HCT116 (cell line): ENCODE measurements around the gene RPE65. TPM values are rescaled to one million over a fixed set of nuclear protein-coding genes. Genes with fewer than 3 reads are reported as not detected.

Experiments
- ATAC-seq: fragments of 200-7000 bp; cut with Tn5 transposase; 2 replicates; pipeline ENCODE4 v1.9.1; 2020; ENCODE audit warnings: mild to moderate bottlenecking, moderate library complexity
- BruUV-seq: library from RNA; stranded (reverse); fragments of 400-500 nt; replicated peaks from 2 replicates; lab custom pipeline; 2021; lab: Mats Ljungman, UMichigan
- CTCF ChIA-PET: fragments of 300-600 bp; sonication (Branson Sonifier 250); formaldehyde crosslinking; loops from one replicate; lab custom pipeline; 2021; ENCODE audit warnings: antibody characterized with exemption; lab: Charles Lee
- POLR2A ChIA-PET: fragments of 300-600, 350-600 bp; sonication (Branson Sonifier 250); formaldehyde crosslinking; loops from one replicate; lab custom pipeline; 2021; ENCODE audit warnings: antibody characterized with exemption; lab: Charles Lee
- RAD21 ChIA-PET, 2 experiments: fragments of 300-600 bp; sonication (Branson Sonifier 250); formaldehyde crosslinking; loops; one replicate each; lab custom pipeline; 2023; ENCODE audit warnings: low total read pairs in 2 of 2; ENCODE audit not compliant: uncharacterized antibody in 2 of 2, unreplicated experiment in 2 of 2, low non-redundant PET in 1 of 2; lab: Charles Lee
- DNase-seq: peaks from one replicate; pipeline ENCODE4 v3.0.0-alpha.2; 2010; ENCODE audit warnings: low read depth, low spot score
- H2AFZ ChIP-seq: fragments of 200-600 bp; shearing (Covaris generic), sonication (generic); 2 replicates; pipeline ENCODE4 v1.6.1; 2017; ENCODE audit warnings: low read depth, mixed run types, mixed read lengths, antibody characterized with exemption, low read length; ENCODE audit not compliant: poor library complexity, severe bottlenecking
- H3K27ac ChIP-seq: 2 replicates; pipeline ENCODE4 v1.5.1; 2012; ENCODE audit warnings: low read depth, low read length
- H3K27me3 ChIP-seq: fragments of 200-600 bp; sonication (generic); 2 replicates; pipeline ENCODE4 v1.6.1; 2016; ENCODE audit warnings: mixed run types, low read length, mixed read lengths; ENCODE audit not compliant: insufficient read depth
- H3K36me3 ChIP-seq, 2 experiments: fragments of 200-500 bp in 1 of 2; fragments of 200-600 bp in 1 of 2; sonication (Bioruptor generic) in 1 of 2; sonication (generic) in 1 of 2; 2 replicates each; pipeline versions ENCODE4 v1.5.1 to v1.6.1; 2014 to 2016; ENCODE audit warnings: low read length in 2 of 2, inconsistent platforms in 1 of 2, mixed read lengths in 1 of 2, mixed run types in 1 of 2; ENCODE audit not compliant: insufficient read depth in 2 of 2, control insufficient read depth in 1 of 2
- H3K4me1 ChIP-seq, 2 experiments: fragments of 200-600 bp in 1 of 2; sonication (generic) in 1 of 2; 2 replicates each; pipeline versions ENCODE4 v1.5.1 to v1.6.1; 2012 to 2017; ENCODE audit warnings: low read length in 2 of 2, inconsistent platforms in 1 of 2, mild to moderate bottlenecking in 1 of 2, mixed read lengths in 1 of 2, mixed run types in 1 of 2, moderate library complexity in 1 of 2; ENCODE audit not compliant: insufficient read depth in 2 of 2, control insufficient read depth in 1 of 2
- H3K4me2 ChIP-seq: fragments of 200-600 bp; sonication (generic); 2 replicates; pipeline ENCODE4 v1.6.1; 2017; ENCODE audit warnings: mixed run types, low read length, mixed read lengths
- H3K4me3 ChIP-seq, 2 experiments: fragments of 200-600 bp in 1 of 2; sonication (generic) in 1 of 2; replicated peaks in 1 of 2; 2 replicates each; pipeline ENCODE4 v1.5.1; 2011 to 2016; ENCODE audit warnings: low read length in 2 of 2, control low read depth in 1 of 2, low read depth in 1 of 2, mild to moderate bottlenecking in 1 of 2, mixed read lengths in 1 of 2, mixed run types in 1 of 2
- H3K79me2 ChIP-seq: fragments of 200-600 bp; sonication (generic); 2 replicates; pipeline ENCODE4 v1.6.1; 2017; ENCODE audit warnings: mild to moderate bottlenecking, mixed run types, low read length, moderate library complexity, mixed read lengths; ENCODE audit not compliant: insufficient read depth
- H3K9ac ChIP-seq: fragments of 200-600 bp; sonication (generic); 2 replicates; pipeline ENCODE4 v1.6.1; 2016; ENCODE audit warnings: low read length, mixed read lengths
- H3K9me2 ChIP-seq: fragments of 200-600 bp; sonication (generic), shearing (Covaris generic); 2 replicates; pipeline ENCODE4 v1.6.1; 2017; ENCODE audit warnings: mixed run types, mild to moderate bottlenecking, moderate library complexity; ENCODE audit not compliant: insufficient read depth
- H3K9me3 ChIP-seq, 2 experiments: fragments of 200-500 bp in 1 of 2; fragments of 200-600 bp in 1 of 2; sonication (Bioruptor generic) in 1 of 2; sonication (generic) in 1 of 2; 2 replicates each; pipeline ENCODE4 v1.6.1; 2014 to 2017; ENCODE audit warnings: low read length in 2 of 2, mixed read lengths in 2 of 2, inconsistent platforms in 1 of 2, low read depth in 1 of 2, mild to moderate bottlenecking in 1 of 2, mixed run types in 1 of 2, moderate library complexity in 1 of 2; ENCODE audit not compliant: control insufficient read depth in 1 of 2, insufficient read depth in 1 of 2
- H4K20me1 ChIP-seq: fragments of 200-600 bp; sonication (generic), shearing (Covaris generic); 2 replicates; pipeline ENCODE4 v1.6.1; 2017; ENCODE audit warnings: mixed run types, mild to moderate bottlenecking, moderate library complexity; ENCODE audit not compliant: insufficient read depth
- CBX3 ChIP-seq: IDR thresholded peaks from 2 replicates; pipeline ENCODE4 v1.6.1; 2012; ENCODE audit warnings: low read depth
- CEBPB ChIP-seq: IDR thresholded peaks from 2 replicates; pipeline ENCODE4 v1.6.1; 2012; ENCODE audit warnings: low read depth
- EGR1 ChIP-seq: IDR thresholded peaks from 2 replicates; pipeline ENCODE4 v1.6.1; 2012; ENCODE audit warnings: low read depth
- ELF1 ChIP-seq: IDR thresholded peaks from 2 replicates; pipeline ENCODE4 v1.6.1; 2012; ENCODE audit warnings: low read depth, borderline replicate concordance
- EZH2 ChIP-seq: fragments of 200-600 bp; sonication (generic); IDR thresholded peaks from 2 replicates; pipeline ENCODE4 v1.6.1; 2017; ENCODE audit warnings: antibody characterized with exemption, mixed run types
- EZH2phosphoT487 ChIP-seq: fragments of 200-600 bp; IDR thresholded peaks from 2 replicates; pipeline ENCODE4 v1.6.1; 2018; ENCODE audit warnings: antibody characterized with exemption, borderline replicate concordance
- FOSL1 ChIP-seq: IDR thresholded peaks from 2 replicates; pipeline ENCODE4 v1.6.1; 2012; ENCODE audit warnings: low read depth
- POLR2A ChIP-seq: IDR thresholded peaks from 2 replicates; pipeline ENCODE4 v1.7.0; 2011; ENCODE audit warnings: borderline replicate concordance; ENCODE audit not compliant: insufficient read depth, insufficient read length; ENCODE audit errors: extremely low read depth
- POLR2AphosphoS5 ChIP-seq: IDR thresholded peaks from 2 replicates; pipeline ENCODE4 v1.6.1; 2011; ENCODE audit warnings: mild to moderate bottlenecking, low read depth, low read length, moderate library complexity
- RAD21 ChIP-seq: IDR thresholded peaks from 2 replicates; pipeline ENCODE4 v1.6.1; 2012; ENCODE audit warnings: low read depth, mild to moderate bottlenecking
- SP1 ChIP-seq: IDR thresholded peaks from 2 replicates; pipeline ENCODE4 v1.6.1; 2012; ENCODE audit warnings: low read depth
- SRF ChIP-seq: IDR thresholded peaks from 2 replicates; pipeline ENCODE4 v1.6.1; 2012; ENCODE audit warnings: low read depth
- TCF7L2 ChIP-seq: IDR thresholded peaks from 2 replicates; pipeline ENCODE4 v1.7.0; 2011; ENCODE audit warnings: borderline replicate concordance, inconsistent platforms; ENCODE audit not compliant: insufficient read depth, insufficient read length; ENCODE audit errors: extremely low read depth
- YY1 ChIP-seq: IDR thresholded peaks from 2 replicates; pipeline ENCODE4 v1.6.1; 2011; ENCODE audit warnings: low read length, low read depth, moderate library complexity, mild to moderate bottlenecking; ENCODE audit not compliant: insufficient replicate concordance; ENCODE audit errors: extremely low read depth
- ZFX ChIP-seq: fragments of 450-650 bp; IDR thresholded peaks from 2 replicates; pipeline ENCODE4 v1.6.1; 2017
- ZNF274 ChIP-seq: fragments of 200-500 bp; sonication (Bioruptor generic); IDR thresholded peaks from 2 replicates; pipeline ENCODE4 v1.6.1; 2014; ENCODE audit warnings: mild to moderate bottlenecking, low read depth, low read length, inconsistent platforms
- intact Hi-C: fragments of 100-400 bp; cut with micrococcal nuclease; formaldehyde crosslinking; loops from 2 replicates; pipeline ENCODE4 v1.10.0; 2022
- total RNA-seq: library from RNA; stranded (reverse); gene quantifications from one replicate; pipeline ENCODE4 v1.2.1, GENCODE V29; 2021; ENCODE audit not compliant: unreplicated experiment
- TF ChIP-seq, protein P1 (sequence below): IDR thresholded peaks from 2 replicates; pipeline ENCODE4 v1.6.1; 2012
- TF ChIP-seq, protein P2 (sequence below): IDR thresholded peaks from 2 replicates; pipeline ENCODE4 v1.6.1; 2011; ENCODE audit warnings: mild to moderate bottlenecking, low read length, moderate library complexity; ENCODE audit not compliant: insufficient replicate concordance; ENCODE audit errors: extremely low read depth
- TF ChIP-seq, protein P3 (sequence below): IDR thresholded peaks from 2 replicates; pipeline ENCODE4 v1.6.1; 2012; ENCODE audit warnings: low read depth

Gene RPE65
- total RNA-seq, 1 experiment from 2014 or later: not detected

DNA sequence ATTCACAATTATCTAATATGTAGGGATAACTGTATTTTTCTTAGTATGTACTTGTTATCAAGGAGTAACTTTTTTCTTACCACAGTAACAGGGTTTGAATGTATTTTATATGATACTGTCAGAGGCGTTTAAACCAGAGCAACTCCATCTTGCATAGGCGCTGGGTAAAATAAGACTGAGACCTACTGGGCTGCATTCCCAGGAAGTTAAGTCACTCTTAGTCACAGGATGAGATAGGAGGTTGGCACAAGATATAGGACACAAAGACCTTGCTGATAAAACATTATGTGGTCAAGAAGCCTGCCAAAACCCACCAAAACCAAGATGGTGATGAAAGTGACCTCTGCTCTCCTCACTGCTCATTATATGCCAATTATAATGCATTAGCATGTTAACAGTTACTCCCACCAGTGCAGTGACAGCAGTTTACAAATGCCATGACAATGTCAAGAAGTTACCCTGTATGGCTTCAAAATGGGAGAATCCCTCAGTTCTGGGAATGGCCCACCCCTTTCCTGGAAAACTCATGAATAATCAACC, 64.8 kb downstream of the RPE65 start:
- Histone ChIP-seq H3K79me2 (peaks cover 34% of the 10 kb centered on the region), H2AFZ (no peak overlapping the region), H3K9me3 (no peaks in the 10 kb centered on the region), H3K4me1 (peaks cover 40 to 66% of the 10 kb centered on the region in 2 experiments), H3K27ac (peak overlapping the region; percentile 91), H4K20me1 (no peaks in the 10 kb centered on the region), H3K36me3 (no peaks in the 10 kb centered on the region; a peak in 1 of 4 replicates), H3K9me2 (no peaks in the 10 kb centered on the region), H3K4me2 (peak overlapping the region; percentile 70), H3K27me3 (no peaks in the 10 kb centered on the region), H3K9ac (peak overlapping the region; percentile 61), H3K4me3 (peak overlapping the region in 1 of 2 experiments; percentile 69; a peak in 2 of 4 replicates)
- peak; percentile 76 for ATAC-seq
- ChIA-PET RAD21 (no interaction called here), CTCF (interaction anchor here (0.9 to 1.6 kb wide), 6 partner anchors 21 to 268 kb away, joined by 3 to 17 read pairs (median 4); no protein-coding TSS in a partner anchor), POLR2A (interaction anchor here (0.7 to 1.4 kb wide), 9 partner anchors 8 to 267 kb away, joined by 3 to 6 read pairs (median 3); no protein-coding TSS in a partner anchor)
- peak; percentile 95 for DNase-seq
- intact Hi-C loops: loop anchor here (1.0 to 10.0 kb wide), 3 partner anchors 62 to 700 kb away; partner anchors contain the start of gene GADD45A
- BruUV-seq: no TSS peak
- TF ChIP-seq EGR1: peak; percentile 2; the same call in 1 of the 2 replicates
- TF ChIP-seq SRF: peak; percentile 61; the same call in 1 of the 2 replicates
- peak; percentile 80 for TF ChIP-seq YY1
- TF ChIP-seq CEBPB: peak; percentile 77
- no peak for TF ChIP-seq RAD21
- TF ChIP-seq ELF1: no peak
- TF ChIP-seq POLR2AphosphoS5: peak; percentile 79; the same call in 1 of the 2 replicates
- TF ChIP-seq EZH2phosphoT487: no peak
- peak; percentile 83 for TF ChIP-seq TCF7L2
- peak; percentile 80 for TF ChIP-seq CBX3
- no peak for TF ChIP-seq ZNF274
- TF ChIP-seq ZFX: no peak
- peak; percentile 94 for TF ChIP-seq FOSL1
- no peak for TF ChIP-seq POLR2A
- peak; percentile 93 for TF ChIP-seq SP1
- TF ChIP-seq, protein P1, sequence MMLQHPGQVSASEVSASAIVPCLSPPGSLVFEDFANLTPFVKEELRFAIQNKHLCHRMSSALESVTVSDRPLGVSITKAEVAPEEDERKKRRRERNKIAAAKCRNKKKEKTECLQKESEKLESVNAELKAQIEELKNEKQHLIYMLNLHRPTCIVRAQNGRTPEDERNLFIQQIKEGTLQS: peak; percentile 86; the same call in 1 of the 2 replicates
- TF ChIP-seq, protein P2, sequence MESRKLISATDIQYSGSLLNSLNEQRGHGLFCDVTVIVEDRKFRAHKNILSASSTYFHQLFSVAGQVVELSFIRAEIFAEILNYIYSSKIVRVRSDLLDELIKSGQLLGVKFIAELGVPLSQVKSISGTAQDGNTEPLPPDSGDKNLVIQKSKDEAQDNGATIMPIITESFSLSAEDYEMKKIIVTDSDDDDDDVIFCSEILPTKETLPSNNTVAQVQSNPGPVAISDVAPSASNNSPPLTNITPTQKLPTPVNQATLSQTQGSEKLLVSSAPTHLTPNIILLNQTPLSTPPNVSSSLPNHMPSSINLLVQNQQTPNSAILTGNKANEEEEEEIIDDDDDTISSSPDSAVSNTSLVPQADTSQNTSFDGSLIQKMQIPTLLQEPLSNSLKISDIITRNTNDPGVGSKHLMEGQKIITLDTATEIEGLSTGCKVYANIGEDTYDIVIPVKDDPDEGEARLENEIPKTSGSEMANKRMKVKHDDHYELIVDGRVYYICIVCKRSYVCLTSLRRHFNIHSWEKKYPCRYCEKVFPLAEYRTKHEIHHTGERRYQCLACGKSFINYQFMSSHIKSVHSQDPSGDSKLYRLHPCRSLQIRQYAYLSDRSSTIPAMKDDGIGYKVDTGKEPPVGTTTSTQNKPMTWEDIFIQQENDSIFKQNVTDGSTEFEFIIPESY: no peak
- TF ChIP-seq, protein P3, sequence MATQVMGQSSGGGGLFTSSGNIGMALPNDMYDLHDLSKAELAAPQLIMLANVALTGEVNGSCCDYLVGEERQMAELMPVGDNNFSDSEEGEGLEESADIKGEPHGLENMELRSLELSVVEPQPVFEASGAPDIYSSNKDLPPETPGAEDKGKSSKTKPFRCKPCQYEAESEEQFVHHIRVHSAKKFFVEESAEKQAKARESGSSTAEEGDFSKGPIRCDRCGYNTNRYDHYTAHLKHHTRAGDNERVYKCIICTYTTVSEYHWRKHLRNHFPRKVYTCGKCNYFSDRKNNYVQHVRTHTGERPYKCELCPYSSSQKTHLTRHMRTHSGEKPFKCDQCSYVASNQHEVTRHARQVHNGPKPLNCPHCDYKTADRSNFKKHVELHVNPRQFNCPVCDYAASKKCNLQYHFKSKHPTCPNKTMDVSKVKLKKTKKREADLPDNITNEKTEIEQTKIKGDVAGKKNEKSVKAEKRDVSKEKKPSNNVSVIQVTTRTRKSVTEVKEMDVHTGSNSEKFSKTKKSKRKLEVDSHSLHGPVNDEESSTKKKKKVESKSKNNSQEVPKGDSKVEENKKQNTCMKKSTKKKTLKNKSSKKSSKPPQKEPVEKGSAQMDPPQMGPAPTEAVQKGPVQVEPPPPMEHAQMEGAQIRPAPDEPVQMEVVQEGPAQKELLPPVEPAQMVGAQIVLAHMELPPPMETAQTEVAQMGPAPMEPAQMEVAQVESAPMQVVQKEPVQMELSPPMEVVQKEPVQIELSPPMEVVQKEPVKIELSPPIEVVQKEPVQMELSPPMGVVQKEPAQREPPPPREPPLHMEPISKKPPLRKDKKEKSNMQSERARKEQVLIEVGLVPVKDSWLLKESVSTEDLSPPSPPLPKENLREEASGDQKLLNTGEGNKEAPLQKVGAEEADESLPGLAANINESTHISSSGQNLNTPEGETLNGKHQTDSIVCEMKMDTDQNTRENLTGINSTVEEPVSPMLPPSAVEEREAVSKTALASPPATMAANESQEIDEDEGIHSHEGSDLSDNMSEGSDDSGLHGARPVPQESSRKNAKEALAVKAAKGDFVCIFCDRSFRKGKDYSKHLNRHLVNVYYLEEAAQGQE: no peak
- no peak for TF ChIP-seq EZH2
